Bronchial epithelial cell (primary cell): ENCODE data around the gene ZEB1. TPM values are rescaled to one million over a fixed set of nuclear protein-coding genes. Genes with fewer than 3 reads are reported as not detected.

Source experiments
- DNase-seq: peaks from one replicate; pipeline ENCODE4 v3.0.0-alpha.2; 2010; ENCODE audit warnings: low read depth
- FAIRE-seq: peaks from 2 replicates; lab custom pipeline; 2011; peaks lifted over from hg19 to GRCh38; lab: Jason Lieb, UNC
- H3K27me3 ChIP-seq: 2 replicates; pipeline ENCODE4 v1.5.1; 2011; ENCODE audit warnings: low read length; ENCODE audit not compliant: control insufficient read depth, insufficient read depth
- H3K36me3 ChIP-seq: 2 replicates; pipeline ENCODE4 v1.5.1; 2011; ENCODE audit warnings: low read length; ENCODE audit not compliant: control insufficient read depth, insufficient read depth
- H3K4me3 ChIP-seq: 2 replicates; pipeline ENCODE4 v1.5.1; 2011; ENCODE audit warnings: mild to moderate bottlenecking, low read depth, low read length, control low read depth
- CTCF ChIP-seq: IDR thresholded peaks from 2 replicates; pipeline ENCODE4 v1.5.1; 2011; ENCODE audit warnings: mild to moderate bottlenecking, moderate library complexity, low read length, control low read depth, inconsistent platforms; ENCODE audit not compliant: insufficient read depth, severe bottlenecking
- total RNA-seq: library from RNA; depleted of rRNA; stranded (reverse); fragments of >200 nt; gene quantifications from 2 replicates; pipeline ENCODE4 v1.2.1, GENCODE V29; 2014

ZEB1 gene
- total RNA-seq, 1 donor from 2014 or later, result 2.6 TPM

DNA sequence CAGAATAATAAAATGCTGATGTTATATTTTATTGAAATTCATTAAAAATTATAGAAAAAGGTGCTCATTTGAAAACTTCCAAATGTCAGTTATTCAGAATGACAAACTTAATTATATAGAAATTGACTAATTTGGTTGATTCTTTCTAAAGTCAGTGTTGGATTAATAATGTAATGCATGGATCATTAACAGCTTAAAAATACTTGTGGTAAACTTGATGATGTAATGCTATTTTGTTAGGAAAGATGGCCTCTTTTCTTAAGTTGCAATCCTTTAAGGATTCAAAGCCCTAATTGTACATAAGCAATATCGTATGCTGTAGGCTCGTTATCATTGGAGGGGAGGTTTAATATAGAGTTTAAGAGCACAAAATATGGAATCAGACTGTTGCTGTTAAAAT is 141.2 kb downstream of the ZEB1 start:
- FAIRE-seq, result no peak
- Histone ChIP-seq H3K27me3 (no peaks in the 10 kb centered on the region), H3K4me3 (no peak overlapping the region), H3K36me3 (no peaks in the 10 kb centered on the region)
- TF ChIP-seq CTCF, result no peak
- no peak for DNase-seq

DNA sequence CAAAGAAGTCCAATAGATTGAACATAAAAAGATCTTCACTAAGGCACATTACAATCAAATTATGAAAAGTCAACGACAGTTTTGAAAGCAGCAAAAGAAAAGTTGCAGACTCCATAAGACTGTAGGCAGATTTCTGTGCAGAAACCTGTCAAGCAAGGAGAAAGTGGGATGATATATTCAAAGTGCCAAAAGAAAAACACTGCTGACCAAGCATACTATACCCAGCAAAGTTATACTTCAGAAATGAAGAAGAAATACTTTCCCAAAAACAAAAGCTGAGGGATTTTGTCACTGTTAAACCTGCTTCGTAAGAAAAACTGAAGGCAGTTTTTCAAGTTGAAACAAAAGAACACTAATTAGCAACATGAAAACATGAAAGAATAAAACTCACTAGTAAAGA is 145.5 kb downstream of the ZEB1 start:
- no peak for TF ChIP-seq CTCF
- Histone ChIP-seq H3K4me3 (no peak overlapping the region), H3K36me3 (no peaks in the 10 kb centered on the region), H3K27me3 (no peaks in the 10 kb centered on the region)
- DNase-seq (no peak), FAIRE-seq (no peak)

- H3K4me3 ChIP-seq, result no peak overlapping the region
- no peak for FAIRE-seq
- TF ChIP-seq CTCF, result no peak
- H3K27me3 ChIP-seq, result no peaks in the 10 kb centered on the region
- no peak for DNase-seq
- no peaks in the 10 kb centered on the region for H3K36me3 ChIP-seq
Measured at GRCh38 chr10:31466313-31466712, 147.3 kb downstream of the ZEB1 start.

DNA sequence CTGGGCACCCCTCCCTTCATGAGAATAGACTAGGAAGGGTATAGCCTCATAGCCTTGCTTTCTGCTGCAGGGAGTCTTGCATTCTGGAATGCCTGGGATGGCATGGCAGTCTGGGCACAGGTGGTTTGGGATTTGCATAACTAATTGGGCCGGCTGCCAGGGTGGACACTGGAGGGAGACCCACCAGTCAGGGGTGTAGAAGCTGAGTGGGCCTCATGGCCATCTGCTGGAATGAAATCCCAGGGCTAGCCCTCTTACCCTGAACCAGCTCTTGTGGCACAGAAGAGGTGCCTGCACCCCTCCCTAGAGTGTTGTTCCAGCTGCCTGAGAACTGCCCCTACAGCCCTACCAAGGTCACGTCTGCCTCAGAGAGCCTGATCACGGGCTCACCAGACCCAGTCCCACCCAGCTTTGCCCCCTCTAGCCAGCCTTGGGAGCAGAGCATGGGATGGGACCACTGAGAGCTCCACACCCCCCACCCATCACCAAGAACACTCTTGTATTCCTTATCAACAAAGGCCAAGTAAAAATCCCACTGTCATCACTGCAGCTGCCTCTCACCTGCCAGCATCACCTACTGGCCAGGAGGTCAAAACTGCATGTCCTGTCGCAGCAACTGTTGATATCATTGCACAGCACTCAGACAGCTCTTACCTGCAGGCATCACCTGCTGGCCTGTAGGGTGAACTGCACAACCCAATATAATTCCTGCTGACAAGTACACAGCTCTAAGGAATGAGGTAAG is 148.9 kb downstream of the ZEB1 start:
- TF ChIP-seq CTCF, result peak; percentile 97
- Histone ChIP-seq H3K36me3 (no peaks in the 10 kb centered on the region), H3K4me3 (no peak overlapping the region), H3K27me3 (no peaks in the 10 kb centered on the region)
- FAIRE-seq (peak; percentile 75), DNase-seq (peak; percentile 68)

- FAIRE-seq, result no peak
- H3K4me3 ChIP-seq, result no peak overlapping the region
- no peak for DNase-seq
- H3K27me3 ChIP-seq, result no peaks in the 10 kb centered on the region
- no peaks in the 10 kb centered on the region for H3K36me3 ChIP-seq
- TF ChIP-seq CTCF, result no peak
Measured at GRCh38 chr10:31468536-31468859, 149.5 kb downstream of the ZEB1 start.

- H3K27me3 ChIP-seq, result no peaks in the 10 kb centered on the region
- TF ChIP-seq CTCF, result no peak
- H3K4me3 ChIP-seq, result no peak overlapping the region
- DNase-seq (no peak), FAIRE-seq (no peak)
- no peaks in the 10 kb centered on the region for H3K36me3 ChIP-seq
Measured at GRCh38 chr10:31475519-31475918, 156.5 kb downstream of the ZEB1 start.
